Astrocyte of the cerebellum (primary cell): Measurements from ENCODE around the gene PDE4D.

ENCODE experiments used
- DNase-seq: peaks from one replicate; pipeline ENCODE4 v3.0.0-alpha.2; 2011; ENCODE audit warnings: low read depth
- H3K4me3 ChIP-seq: 2 replicates; pipeline ENCODE4 v1.5.1; 2011; ENCODE audit warnings: mild to moderate bottlenecking, low read depth, low read length, moderate library complexity
- in situ Hi-C: cut with HindIII; loops from 2 replicates; pipeline ENCODE4 v1.10.0; 2017; ENCODE audit warnings: low sequenced_read_pairs
- TF ChIP-seq, protein P1 (sequence below): IDR thresholded peaks from 2 replicates; pipeline ENCODE4 v1.5.1; 2012; ENCODE audit warnings: low read length, low read depth, moderate library complexity, mild to moderate bottlenecking; ENCODE audit errors: missing control alignments

Gene PDE4D

DNA sequence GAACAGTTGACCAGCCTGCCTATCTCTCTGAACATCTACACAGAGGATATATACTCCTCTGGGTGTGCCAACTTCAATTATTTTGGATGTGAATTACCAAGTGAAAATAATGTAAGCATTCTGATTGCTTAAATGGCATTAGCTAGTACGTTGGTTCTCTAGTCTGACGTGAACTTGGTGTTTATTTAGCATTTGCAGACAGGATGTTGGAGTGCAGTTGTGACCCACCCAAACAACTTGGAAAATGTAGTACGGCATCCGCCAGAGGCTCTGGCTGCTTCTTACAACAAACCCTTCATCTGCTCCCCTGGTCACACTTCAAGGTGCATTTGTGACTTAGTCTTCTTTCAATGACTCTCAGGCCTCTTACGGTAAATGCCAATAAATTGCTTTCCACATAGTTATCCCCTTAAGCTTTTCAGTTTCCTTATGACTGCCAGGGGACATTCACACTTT is 616.6 kb downstream of the PDE4D start:
- TF ChIP-seq, protein P1, sequence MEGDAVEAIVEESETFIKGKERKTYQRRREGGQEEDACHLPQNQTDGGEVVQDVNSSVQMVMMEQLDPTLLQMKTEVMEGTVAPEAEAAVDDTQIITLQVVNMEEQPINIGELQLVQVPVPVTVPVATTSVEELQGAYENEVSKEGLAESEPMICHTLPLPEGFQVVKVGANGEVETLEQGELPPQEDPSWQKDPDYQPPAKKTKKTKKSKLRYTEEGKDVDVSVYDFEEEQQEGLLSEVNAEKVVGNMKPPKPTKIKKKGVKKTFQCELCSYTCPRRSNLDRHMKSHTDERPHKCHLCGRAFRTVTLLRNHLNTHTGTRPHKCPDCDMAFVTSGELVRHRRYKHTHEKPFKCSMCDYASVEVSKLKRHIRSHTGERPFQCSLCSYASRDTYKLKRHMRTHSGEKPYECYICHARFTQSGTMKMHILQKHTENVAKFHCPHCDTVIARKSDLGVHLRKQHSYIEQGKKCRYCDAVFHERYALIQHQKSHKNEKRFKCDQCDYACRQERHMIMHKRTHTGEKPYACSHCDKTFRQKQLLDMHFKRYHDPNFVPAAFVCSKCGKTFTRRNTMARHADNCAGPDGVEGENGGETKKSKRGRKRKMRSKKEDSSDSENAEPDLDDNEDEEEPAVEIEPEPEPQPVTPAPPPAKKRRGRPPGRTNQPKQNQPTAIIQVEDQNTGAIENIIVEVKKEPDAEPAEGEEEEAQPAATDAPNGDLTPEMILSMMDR: no peak
- no peak for DNase-seq
- no peak overlapping the region for H3K4me3 ChIP-seq
- in situ Hi-C loops: no loop called here

DNA sequence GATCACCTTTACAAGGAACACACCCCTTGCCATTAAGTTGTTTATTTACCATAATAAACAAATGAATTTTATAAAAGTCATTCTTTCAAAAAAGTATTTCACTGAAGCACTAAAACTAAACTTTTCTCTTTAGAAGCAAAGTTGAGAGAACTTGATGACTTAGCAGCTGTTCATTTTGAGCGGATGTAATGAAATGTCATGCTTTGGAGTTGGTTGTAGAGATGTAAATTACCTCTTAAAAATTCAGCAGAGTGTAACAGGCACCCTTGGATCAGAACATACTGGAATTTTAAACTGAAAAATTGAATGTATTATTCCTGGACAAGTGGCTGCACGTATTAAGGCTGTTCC is 617.2 kb downstream of the PDE4D start:
- in situ Hi-C loops: no loop called here
- no peak for DNase-seq
- H3K4me3 ChIP-seq: peak overlapping the region; percentile 42
- TF ChIP-seq, protein P1: no peak

DNA sequence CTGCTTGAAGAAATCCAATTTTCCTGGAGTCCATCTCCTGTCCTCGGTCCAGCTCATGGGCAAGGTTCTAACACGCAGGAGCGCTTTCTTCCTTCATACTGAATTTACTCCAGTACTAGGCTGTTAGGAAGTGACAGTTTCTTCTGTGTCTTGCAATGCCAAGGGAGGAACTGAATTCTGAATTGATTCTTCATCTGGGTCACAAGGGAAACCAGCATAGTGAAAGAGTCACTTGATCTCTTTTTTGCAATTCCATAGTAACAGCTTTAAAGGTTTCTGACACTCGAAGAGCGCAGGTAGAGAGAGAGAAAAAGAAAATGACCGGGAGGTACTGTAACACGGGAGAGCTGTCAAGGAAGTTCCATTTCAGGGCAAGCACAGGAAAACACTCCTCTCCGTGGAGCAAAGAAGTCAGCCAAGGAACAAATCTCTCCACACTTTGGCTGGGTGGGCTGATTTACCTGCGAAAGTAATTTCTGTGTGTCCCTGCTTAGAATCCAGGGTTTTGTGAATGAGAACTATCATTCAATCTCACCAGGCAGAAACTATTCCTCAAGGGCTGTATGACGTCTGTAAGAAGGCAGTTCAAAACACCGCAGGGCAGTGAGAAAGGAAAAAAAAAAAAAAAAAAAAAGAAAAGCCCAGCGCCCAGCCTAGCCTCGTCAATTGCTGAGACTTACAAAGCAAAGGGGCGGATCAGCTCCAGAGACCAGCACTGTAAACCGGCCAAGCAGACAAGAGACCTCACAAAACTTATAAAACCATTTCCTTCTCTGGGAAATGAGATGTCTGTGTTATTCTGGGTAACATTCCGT is 617.8 kb downstream of the PDE4D start:
- peak overlapping the region; percentile 42 for H3K4me3 ChIP-seq
- DNase-seq: peak; percentile 34
- in situ Hi-C loops: no loop called here
- TF ChIP-seq, protein P1: no peak

DNA sequence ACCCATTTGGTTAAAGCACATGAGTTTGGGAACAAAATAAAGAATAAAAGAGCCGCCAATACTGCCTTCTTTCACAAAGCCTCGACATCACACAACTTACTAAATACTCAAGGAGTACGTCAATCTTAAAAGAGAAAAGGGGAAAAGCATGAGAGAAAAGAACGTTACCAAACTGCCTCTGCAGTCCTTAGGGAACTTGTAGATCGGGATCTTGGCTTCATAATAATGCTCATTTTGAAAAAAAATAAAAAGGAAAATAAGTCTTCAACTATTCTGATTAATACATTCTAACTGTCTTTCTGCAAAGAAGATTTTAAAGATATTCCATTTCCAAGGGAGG is 618.4 kb downstream of the PDE4D start:
- in situ Hi-C loops: no loop called here
- DNase-seq: no peak
- H3K4me3 ChIP-seq: peak overlapping the region; percentile 42
- TF ChIP-seq, protein P1: no peak

DNA sequence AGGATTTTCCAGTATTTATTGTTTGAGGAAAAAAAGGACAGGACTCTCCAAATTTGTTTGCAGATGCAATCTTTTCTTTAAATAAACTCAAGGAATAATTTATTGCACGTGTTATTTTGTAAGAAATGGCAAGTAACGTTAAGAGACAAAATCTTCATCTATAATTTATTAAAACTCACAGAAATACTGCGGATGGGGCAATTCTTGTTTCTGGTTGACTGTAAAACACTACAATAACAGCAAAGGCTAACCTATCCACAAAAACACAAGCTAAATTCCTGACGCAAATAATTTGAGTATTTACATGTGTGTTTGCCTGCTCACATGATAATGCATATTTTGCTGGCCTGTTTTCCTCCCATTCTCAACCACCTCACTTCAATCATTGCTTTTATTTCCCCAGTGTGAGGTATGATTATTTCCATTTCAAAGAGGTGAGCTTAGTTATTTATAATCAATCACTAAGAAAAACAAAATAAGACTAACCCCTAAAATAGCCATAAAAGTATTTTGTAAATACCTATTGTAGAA is 619.4 kb downstream of the PDE4D start:
- TF ChIP-seq, protein P1: no peak
- no peak for DNase-seq
- no peak overlapping the region for H3K4me3 ChIP-seq
- in situ Hi-C loops: no loop called here

DNA sequence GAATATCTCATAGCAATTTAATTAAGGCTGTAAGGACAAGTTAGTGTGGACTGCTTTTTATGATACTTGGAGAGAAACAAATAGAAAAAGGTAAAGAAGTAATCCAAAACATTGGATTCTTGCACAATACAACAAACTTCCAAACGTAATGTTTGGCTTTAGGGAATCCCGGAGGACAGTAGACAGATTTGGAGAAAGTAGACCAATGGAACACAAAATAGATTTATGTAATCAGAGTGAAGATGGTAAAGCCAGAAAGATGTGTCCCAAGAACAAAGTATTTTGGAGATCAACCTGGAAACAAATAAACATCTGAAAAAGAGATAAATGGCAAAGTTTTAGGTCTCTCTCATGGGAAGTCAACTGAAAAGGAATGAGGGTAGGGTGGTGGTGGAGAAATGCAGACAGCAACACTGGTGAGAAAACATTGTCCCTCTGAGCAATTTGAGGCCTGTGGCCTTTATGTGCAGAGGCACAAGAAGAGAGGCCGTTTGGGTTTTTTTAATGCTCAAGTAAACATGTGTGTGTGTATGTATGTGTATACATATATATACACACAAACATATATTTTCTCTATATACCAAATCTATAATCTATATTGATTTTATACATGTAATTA is 620.6 kb downstream of the PDE4D start:
- no peak overlapping the region for H3K4me3 ChIP-seq
- TF ChIP-seq, protein P1: no peak
- in situ Hi-C loops: no loop called here
- no peak for DNase-seq
